Stimulated activated memory B cell treated with anti-CD40 and anti-IgM and Interleukin-4, amounts not matched to agents 10 μg/mL and 1 μg/mL and 100 μg/mL, for 72 hours (primary cell): ENCODE data around the gene CES1.
"Not testable (repeated sequence)": the region's sequence is repeated elsewhere in the genome, so short reads cannot be mapped to it uniquely, and the experiment has no call there.

ENCODE experiments used
- ATAC-seq: fragments of 150-1000 bp; cut with Tn5 transposase; 2 replicates; pipeline ENCODE4 v1.10.0; 2021
- H3K27ac Mint-ChIP-seq: one replicate; pipeline ENCODE4 v1.8.0; 2022; ENCODE audit warnings: mild to moderate bottlenecking, mixed read lengths
- H3K27me3 Mint-ChIP-seq: one replicate; pipeline ENCODE4 v1.8.0; 2022; ENCODE audit warnings: mixed read lengths
- H3K36me3 Mint-ChIP-seq: one replicate; pipeline ENCODE4 v1.8.0; 2022; ENCODE audit warnings: mixed read lengths
- H3K4me1 Mint-ChIP-seq: one replicate; pipeline ENCODE4 v1.8.0; 2022; ENCODE audit warnings: mixed read lengths
- H3K4me3 Mint-ChIP-seq: one replicate; pipeline ENCODE4 v1.8.0; 2022; ENCODE audit warnings: mild to moderate bottlenecking, moderate library complexity, mixed read lengths
- H3K9me3 Mint-ChIP-seq: one replicate; pipeline ENCODE4 v1.8.0; 2022; ENCODE audit warnings: mixed read lengths

The CES1 gene

GRCh38 chr16:55832773-55833691 is at the start of gene CES1:
Gene CES1 (minus strand): TSS chr16:55833096. CDS start chr16:55833055, 41 bp downstream.
- Mint-ChIP-seq H3K9me3 (peaks cover 6% of the 10 kb centered on the region), H3K36me3 (no peaks in the 10 kb centered on the region), H3K27ac (no peak within 1 kb of the TSS), H3K4me3 (no peak within 1 kb of the TSS), H3K27me3 (peaks cover 22% of the 10 kb centered on the region), H3K4me1 (peaks cover 10% of the 10 kb centered on the region)
- ATAC-seq: no peak

GRCh38 chr16:55876854-55877253 is 44.0 kb upstream of the CES1 start:
- Mint-ChIP-seq H3K27me3 (peaks cover 15% of the 10 kb centered on the region), H3K36me3 (no peaks in the 10 kb centered on the region), H3K4me3 (no peak overlapping the region), H3K27ac (no peak overlapping the region), H3K9me3 (peaks cover 12% of the 10 kb centered on the region), H3K4me1 (no peaks in the 10 kb centered on the region)
- no peak for ATAC-seq

- peaks cover 24% of the 10 kb centered on the region for H3K27me3 Mint-ChIP-seq
- no peaks in the 10 kb centered on the region for H3K36me3 Mint-ChIP-seq
- no peak within 1 kb of the TSS for H3K27ac Mint-ChIP-seq
- H3K4me1 Mint-ChIP-seq: no peaks in the 10 kb centered on the region
- H3K9me3 Mint-ChIP-seq: peaks cover 12% of the 10 kb centered on the region
- no peak for ATAC-seq
- H3K4me3 Mint-ChIP-seq: no peak within 1 kb of the TSS
Measured at GRCh38 chr16:55875273-55875672, 42.4 kb upstream of the CES1 start, which contains the start of gene CES5A. Gene CES5A (minus strand): TSS chr16:55875373. CDS start chr16:55875221, 152 bp downstream.

GRCh38 chr16:55873122-55873521 is 40.2 kb upstream of the CES1 start:
- Mint-ChIP-seq H3K36me3 (no peaks in the 10 kb centered on the region), H3K4me3 (no peak overlapping the region), H3K4me1 (no peaks in the 10 kb centered on the region), H3K9me3 (no peaks in the 10 kb centered on the region), H3K27ac (no peak overlapping the region), H3K27me3 (peaks cover 35% of the 10 kb centered on the region)
- no peak for ATAC-seq

- no peak overlapping the region for H3K27ac Mint-ChIP-seq
- no peak overlapping the region for H3K4me3 Mint-ChIP-seq
- no peaks in the 10 kb centered on the region for H3K9me3 Mint-ChIP-seq
- no peak for ATAC-seq
- no peaks in the 10 kb centered on the region for H3K36me3 Mint-ChIP-seq
- peaks cover 45% of the 10 kb centered on the region for H3K27me3 Mint-ChIP-seq
- H3K4me1 Mint-ChIP-seq: no peaks in the 10 kb centered on the region
Measured at GRCh38 chr16:55872130-55872529, 39.2 kb upstream of the CES1 start.

GRCh38 chr16:55871411-55872038 is 38.6 kb upstream of the CES1 start:
- ATAC-seq: no peak
- no peak overlapping the region for H3K4me3 Mint-ChIP-seq
- H3K27me3 Mint-ChIP-seq: peaks cover 44% of the 10 kb centered on the region
- H3K4me1 Mint-ChIP-seq: no peaks in the 10 kb centered on the region
- no peaks in the 10 kb centered on the region for H3K9me3 Mint-ChIP-seq
- H3K27ac Mint-ChIP-seq: no peak overlapping the region
- no peaks in the 10 kb centered on the region for H3K36me3 Mint-ChIP-seq

DNA sequence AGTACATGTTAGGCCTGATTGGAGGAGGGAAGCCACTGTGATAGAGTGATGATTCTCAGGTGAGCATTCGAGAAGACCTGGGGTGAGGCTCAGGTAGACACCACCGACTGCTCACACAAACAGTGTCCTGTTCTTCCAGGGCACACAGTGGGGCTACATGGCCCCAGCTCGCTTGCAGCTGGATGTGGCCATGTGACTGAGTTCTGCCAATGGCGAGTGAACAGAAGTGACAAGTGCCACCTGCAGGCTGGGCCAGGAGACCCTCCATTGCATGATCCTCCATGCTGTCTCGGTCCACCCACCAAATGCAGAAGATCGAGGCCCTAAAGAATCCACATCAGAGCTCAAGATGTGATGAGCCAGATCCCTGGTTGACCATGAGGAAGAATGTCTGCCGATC is 36.1 kb upstream of the CES1 start:
- H3K36me3 Mint-ChIP-seq: no peaks in the 10 kb centered on the region
- H3K4me1 Mint-ChIP-seq: no peaks in the 10 kb centered on the region
- ATAC-seq: no peak
- no peak overlapping the region for H3K27ac Mint-ChIP-seq
- no peaks in the 10 kb centered on the region for H3K9me3 Mint-ChIP-seq
- H3K4me3 Mint-ChIP-seq: no peak overlapping the region
- peaks cover 41% of the 10 kb centered on the region for H3K27me3 Mint-ChIP-seq

GRCh38 chr16:55868137-55868536 is 35.2 kb upstream of the CES1 start:
- H3K4me3 Mint-ChIP-seq: no peak overlapping the region
- ATAC-seq: no peak
- H3K9me3 Mint-ChIP-seq: no peaks in the 10 kb centered on the region
- H3K27me3 Mint-ChIP-seq: peaks cover 41% of the 10 kb centered on the region
- H3K27ac Mint-ChIP-seq: no peak overlapping the region
- H3K36me3 Mint-ChIP-seq: no peaks in the 10 kb centered on the region
- no peaks in the 10 kb centered on the region for H3K4me1 Mint-ChIP-seq

DNA sequence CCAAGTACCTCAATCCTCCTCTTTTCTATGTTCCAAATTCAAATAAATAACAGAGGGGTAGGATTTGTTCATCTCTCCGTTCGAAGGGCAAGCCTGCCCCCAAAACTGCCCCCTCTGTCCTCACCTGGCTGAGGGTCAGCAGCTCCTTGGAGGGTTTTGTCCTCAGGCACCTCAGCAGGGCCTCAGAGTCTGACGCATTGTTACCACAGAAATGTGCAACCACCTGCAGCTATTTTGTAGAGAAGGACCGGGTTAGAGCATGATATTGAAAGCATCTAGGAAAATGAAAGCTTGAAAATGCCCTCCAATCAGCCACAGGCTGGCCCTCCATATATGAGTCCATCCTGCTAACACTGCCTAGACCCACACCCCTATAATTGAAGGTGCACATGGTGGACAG is 28.4 kb upstream of the CES1 start:
- Mint-ChIP-seq H3K4me3 (no peak overlapping the region), H3K36me3 (no peaks in the 10 kb centered on the region), H3K9me3 (peaks cover 2% of the 10 kb centered on the region), H3K27ac (no peak overlapping the region), H3K27me3 (no peaks in the 10 kb centered on the region), H3K4me1 (no peaks in the 10 kb centered on the region)
- peak; percentile 12 for ATAC-seq

GRCh38 chr16:55857650-55858049 is 24.8 kb upstream of the CES1 start:
- H3K36me3 Mint-ChIP-seq, H3K4me3 Mint-ChIP-seq, H3K27ac Mint-ChIP-seq, H3K4me1 Mint-ChIP-seq, H3K27me3 Mint-ChIP-seq, H3K9me3 Mint-ChIP-seq, ATAC-seq: not testable (repeated sequence)

GRCh38 chr16:55856950-55857349 is 24.1 kb upstream of the CES1 start:
- Mint-ChIP-seq H3K36me3 (no peaks in the 10 kb centered on the region), H3K27me3 (no peaks in the 10 kb centered on the region), H3K9me3 (peaks cover 2% of the 10 kb centered on the region), H3K4me3 (no peak overlapping the region), H3K4me1 (no peaks in the 10 kb centered on the region), H3K27ac (no peak overlapping the region)
- no peak for ATAC-seq

GRCh38 chr16:55853114-55853513 is 20.2 kb upstream of the CES1 start:
- Mint-ChIP-seq H3K27ac (no peak overlapping the region), H3K27me3 (peaks cover 20% of the 10 kb centered on the region), H3K4me3 (no peak overlapping the region), H3K4me1 (no peaks in the 10 kb centered on the region), H3K9me3 (no peaks in the 10 kb centered on the region), H3K36me3 (no peaks in the 10 kb centered on the region)
- ATAC-seq: no peak

- no peak for ATAC-seq
- no peaks in the 10 kb centered on the region for H3K4me1 Mint-ChIP-seq
- no peak overlapping the region for H3K27ac Mint-ChIP-seq
- H3K4me3 Mint-ChIP-seq: no peak overlapping the region
- peaks cover 38% of the 10 kb centered on the region for H3K27me3 Mint-ChIP-seq
- H3K9me3 Mint-ChIP-seq: no peaks in the 10 kb centered on the region
- no peaks in the 10 kb centered on the region for H3K36me3 Mint-ChIP-seq
Measured at GRCh38 chr16:55849536-55849935, 16.6 kb upstream of the CES1 start.

GRCh38 chr16:55846598-55847346 is 13.9 kb upstream of the CES1 start:
- peak; percentile 31 for ATAC-seq
- Mint-ChIP-seq H3K4me3 (no peak overlapping the region), H3K36me3 (no peaks in the 10 kb centered on the region), H3K27ac (no peak overlapping the region), H3K27me3 (peaks cover 38% of the 10 kb centered on the region), H3K4me1 (no peaks in the 10 kb centered on the region), H3K9me3 (no peaks in the 10 kb centered on the region)

DNA sequence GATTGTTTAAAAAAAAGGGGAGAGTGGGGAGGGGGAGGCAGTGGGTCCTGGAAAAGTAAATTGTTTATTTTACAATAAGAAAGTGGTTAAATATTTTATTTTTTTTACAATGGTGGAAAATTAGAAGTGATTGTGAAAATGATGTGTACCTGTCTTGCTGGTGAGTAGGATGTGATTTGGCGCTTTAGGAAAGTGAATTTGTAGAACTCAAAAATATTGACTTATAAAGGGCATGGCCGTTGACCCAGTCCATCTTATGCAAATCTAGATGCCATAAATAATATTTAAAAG is 10.2 kb upstream of the CES1 start:
- Mint-ChIP-seq H3K36me3 (no peaks in the 10 kb centered on the region), H3K27ac (no peak overlapping the region), H3K4me1 (no peaks in the 10 kb centered on the region), H3K9me3 (no peaks in the 10 kb centered on the region), H3K4me3 (no peak overlapping the region), H3K27me3 (peaks cover 25% of the 10 kb centered on the region)
- no peak for ATAC-seq
